Endothelial cell of umbilical vein (primary cell): ENCODE measurements around the gene ASMTL. TPM values are rescaled to one million over a fixed set of nuclear protein-coding genes. Genes with fewer than 3 reads are reported as not detected.

ENCODE experiments used
- Bru-seq: library from RNA; stranded (reverse); fragments of 400-500 nt; gene quantifications from one replicate; lab custom pipeline; 2021; lab: Mats Ljungman, UMichigan
- BruChase-seq, 2 experiments: library from RNA; stranded (reverse); fragments of 400-500 nt; gene quantifications; one replicate each; lab custom pipeline; 2021; lab: Mats Ljungman, UMichigan
- BruUV-seq: library from RNA; stranded (reverse); fragments of 400-500 nt; replicated peaks from 2 replicates; lab custom pipeline; 2021; lab: Mats Ljungman, UMichigan
- CTCF ChIA-PET: fragments of 300-600, 350-600 bp; sonication (Branson Sonifier 250); formaldehyde crosslinking; loops from one replicate; lab custom pipeline; 2021; ENCODE audit warnings: antibody characterized with exemption, inconsistent platforms; lab: Charles Lee
- POLR2A ChIA-PET: fragments of 300-600, 350-600 bp; sonication (Branson Sonifier 250); formaldehyde crosslinking; loops from one replicate; lab custom pipeline; 2021; ENCODE audit warnings: antibody characterized with exemption, inconsistent platforms; lab: Charles Lee
- DNase-seq: peaks from one replicate; pipeline ENCODE4 v3.0.0-alpha.2; 2011; ENCODE audit warnings: low read depth, low spot score
- FAIRE-seq: peaks from 2 replicates; lab custom pipeline; 2011; peaks lifted over from hg19 to GRCh38; lab: Jason Lieb, UNC
- H2AFZ ChIP-seq: 2 replicates; pipeline ENCODE4 v1.6.0; 2012; ENCODE audit warnings: low read depth, low read length, control low read depth, inconsistent platforms
- H3K27ac ChIP-seq: 2 replicates; pipeline ENCODE4 v1.5.1; 2011; ENCODE audit warnings: low read depth, mild to moderate bottlenecking, control low read depth, low read length, moderate library complexity; ENCODE audit not compliant: insufficient read depth
- H3K27me3 ChIP-seq, 2 experiments: 2 replicates each; pipeline versions ENCODE4 v1.6.0 to v1.6.1; 2011; ENCODE audit warnings: low read length in 2 of 2, mixed read lengths in 1 of 2; ENCODE audit not compliant: control insufficient read depth in 2 of 2, insufficient read depth in 2 of 2
- H3K36me3 ChIP-seq, 2 experiments: 2 replicates in 1 of 2; 3 replicates in 1 of 2; pipeline ENCODE4 v1.5.1; 2011; ENCODE audit warnings: low read length in 2 of 2, mild to moderate bottlenecking in 1 of 2, moderate library complexity in 1 of 2; ENCODE audit not compliant: control insufficient read depth in 2 of 2, insufficient read depth in 2 of 2; ENCODE audit errors: extremely low read depth in 1 of 2
- H3K4me1 ChIP-seq: 3 replicates; pipeline ENCODE4 v1.5.1; 2011; ENCODE audit warnings: mild to moderate bottlenecking, low read length; ENCODE audit not compliant: control insufficient read depth, insufficient read depth; ENCODE audit errors: extremely low read depth
- H3K4me2 ChIP-seq: 2 replicates; pipeline ENCODE4 v1.6.1; 2011; ENCODE audit warnings: low read length, control low read depth, mixed read lengths; ENCODE audit not compliant: insufficient read depth
- H3K4me3 ChIP-seq, 3 experiments: fragments of 200-600 bp in 1 of 3; sonication (generic), shearing (Covaris generic) in 1 of 3; replicated peaks in 1 of 3; 2 replicates each; pipeline ENCODE4 v1.5.1; 2011 to 2016; ENCODE audit warnings: control low read depth in 3 of 3, low read length in 3 of 3, mild to moderate bottlenecking in 2 of 3, inconsistent platforms in 1 of 3, low read depth in 1 of 3, moderate library complexity in 1 of 3; ENCODE audit not compliant: insufficient read depth in 1 of 3
- H3K79me2 ChIP-seq: 2 replicates; pipeline ENCODE4 v1.6.0; 2012; ENCODE audit warnings: low read length, inconsistent platforms; ENCODE audit not compliant: control insufficient read depth, insufficient read depth
- H3K9ac ChIP-seq: replicated peaks from 2 replicates; pipeline ENCODE3; 2011; ENCODE audit warnings: low read length, control low read depth; ENCODE audit not compliant: insufficient read depth; ENCODE audit errors: extremely low read depth
- H3K9me1 ChIP-seq: replicated peaks from 3 replicates; pipeline ENCODE4 v1.6.0; 2011; ENCODE audit warnings: mild to moderate bottlenecking, low read length; ENCODE audit not compliant: control insufficient read depth, insufficient read depth; ENCODE audit errors: extremely low read depth
- H3K9me3 ChIP-seq: replicated peaks from 2 replicates; pipeline ENCODE4 v1.5.1; 2012; ENCODE audit warnings: low read length, inconsistent platforms; ENCODE audit not compliant: control insufficient read depth, insufficient read depth
- H4K20me1 ChIP-seq: replicated peaks from 2 replicates; pipeline ENCODE3; 2011; ENCODE audit warnings: mild to moderate bottlenecking, low read length; ENCODE audit not compliant: control insufficient read depth, insufficient read depth; ENCODE audit errors: extremely low read depth
- CTCF ChIP-seq, 2 donors: IDR thresholded peaks; 1 replicate in 1 of 2; 2 replicates in 1 of 2; pipeline ENCODE4 v1.5.1; 2011; ENCODE audit warnings: low read length in 2 of 2, mild to moderate bottlenecking in 2 of 2, moderate library complexity in 2 of 2, control low read depth in 1 of 2, inconsistent platforms in 1 of 2, low read depth in 1 of 2; ENCODE audit not compliant: insufficient read depth in 1 of 2; ENCODE audit errors: extremely low read depth in 1 of 2
- EZH2 ChIP-seq: IDR thresholded peaks from 2 replicates; pipeline ENCODE4 v1.6.1; 2012; ENCODE audit warnings: borderline replicate concordance, low read depth, mild to moderate bottlenecking, moderate library complexity, low read length, inconsistent platforms; ENCODE audit not compliant: severe bottlenecking
- FOS ChIP-seq: IDR thresholded peaks from 2 replicates; pipeline ENCODE4 v1.6.1; 2011; ENCODE audit warnings: mild to moderate bottlenecking, low read length, moderate library complexity, borderline replicate concordance; ENCODE audit not compliant: insufficient read depth
- GATA2 ChIP-seq: IDR thresholded peaks from 2 replicates; pipeline ENCODE4 v1.7.0; 2011; ENCODE audit warnings: low read depth, mild to moderate bottlenecking, moderate library complexity, mixed read lengths, low read length; ENCODE audit not compliant: insufficient read length, insufficient read depth
- JUN ChIP-seq: IDR thresholded peaks from 2 replicates; pipeline ENCODE4 v1.6.1; 2011; ENCODE audit warnings: borderline replicate concordance, low read depth; ENCODE audit not compliant: insufficient read length, insufficient read depth
- MYC ChIP-seq: IDR thresholded peaks from one replicate; pipeline ENCODE4 v1.6.1; 2011; ENCODE audit warnings: mild to moderate bottlenecking, low read depth, low read length
- POLR2A ChIP-seq: IDR thresholded peaks from 2 replicates; pipeline ENCODE4 v1.6.1; 2012; ENCODE audit warnings: low read depth, mild to moderate bottlenecking, control low read depth, low read length
- POLR2AphosphoS5 ChIP-seq: IDR thresholded peaks from 2 replicates; pipeline ENCODE4 v1.6.1; 2012; ENCODE audit warnings: low read depth, mild to moderate bottlenecking, control low read depth, low read length, moderate library complexity; ENCODE audit not compliant: insufficient read depth
- dilution Hi-C: fragments of 300-500 bp; cut with MboI; formaldehyde crosslinking; loops from one replicate; pipeline ENCODE4 v1.15.0; 2019; ENCODE audit warnings: low sequenced_read_pairs; ENCODE audit not compliant: extremely low pct_ligation_motif_present
- intact Hi-C: fragments of 100-400 bp; cut with micrococcal nuclease; formaldehyde crosslinking; loops from one replicate; pipeline ENCODE4 v1.10.0; 2022
- long read RNA-seq: library from polyadenylated mRNA; stranded (forward); transcript quantifications from one replicate; pipeline ENCODE4 v2.0.0, GENCODE V29; 2021
- polyA minus RNA-seq, 3 experiments: library from RNA; depleted of rRNA, polyadenylated mRNA; stranded (reverse); fragments of >200 nt; gene quantifications; 1 replicate in 1 of 3; 2 replicates in 2 of 3; pipeline ENCODE4 v1.2.3, GENCODE V29; 2011
- polyA plus RNA-seq, 4 experiments: library from polyadenylated mRNA; depleted of rRNA in 3 of 4; stranded (reverse) in 3 of 4; unstranded in 1 of 4; fragments of >200 nt; gene quantifications; 2 replicates each; pipeline versions ENCODE4 v1.2.1 to v1.2.3, GENCODE V29; 2011 to 2012; ENCODE audit warnings: missing spikeins in 1 of 4
- total RNA-seq: library from RNA; stranded (reverse); gene quantifications from 2 replicates; pipeline ENCODE4 v1.2.3, GENCODE V29; 2021
- TF ChIP-seq, protein P1 (sequence below): IDR thresholded peaks from 2 replicates; pipeline ENCODE4 v1.6.1; 2011; ENCODE audit not compliant: insufficient read depth, insufficient read length

The ASMTL gene, protein sequence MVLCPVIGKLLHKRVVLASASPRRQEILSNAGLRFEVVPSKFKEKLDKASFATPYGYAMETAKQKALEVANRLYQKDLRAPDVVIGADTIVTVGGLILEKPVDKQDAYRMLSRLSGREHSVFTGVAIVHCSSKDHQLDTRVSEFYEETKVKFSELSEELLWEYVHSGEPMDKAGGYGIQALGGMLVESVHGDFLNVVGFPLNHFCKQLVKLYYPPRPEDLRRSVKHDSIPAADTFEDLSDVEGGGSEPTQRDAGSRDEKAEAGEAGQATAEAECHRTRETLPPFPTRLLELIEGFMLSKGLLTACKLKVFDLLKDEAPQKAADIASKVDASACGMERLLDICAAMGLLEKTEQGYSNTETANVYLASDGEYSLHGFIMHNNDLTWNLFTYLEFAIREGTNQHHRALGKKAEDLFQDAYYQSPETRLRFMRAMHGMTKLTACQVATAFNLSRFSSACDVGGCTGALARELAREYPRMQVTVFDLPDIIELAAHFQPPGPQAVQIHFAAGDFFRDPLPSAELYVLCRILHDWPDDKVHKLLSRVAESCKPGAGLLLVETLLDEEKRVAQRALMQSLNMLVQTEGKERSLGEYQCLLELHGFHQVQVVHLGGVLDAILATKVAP
- total RNA-seq (27.1 and 28.8 TPM in 2 replicates), polyA plus RNA-seq (29.9 and 33.1 TPM in 2 replicates), polyA minus RNA-seq (21.4 and 21.7 TPM in 2 replicates), Bru-seq, nascent RNA (percentile 47 among the genes with signal in this experiment), BruChase-seq, experiment 1, labeled RNA remaining after a 6-hour chase (percentile 53 among the genes with signal in this experiment), BruChase-seq, experiment 2, labeled RNA remaining after a 2-hour chase (percentile 58 among the genes with signal in this experiment)
- 22.0 and 27.0 TPM in 2 replicates for polyA plus RNA-seq (2011; cell fraction: cytosol; rRNA removed)
- polyA plus RNA-seq (2011; cell fraction: nucleus; rRNA removed): 22.1 and 24.7 TPM in 2 replicates
- 30.0 and 47.7 TPM in 2 replicates for polyA plus RNA-seq (2012)
- polyA minus RNA-seq (2011; cell fraction: cytosol; rRNA and poly(A)+ RNA removed): 9.5 TPM
- 9.8 and 14.1 TPM in 2 replicates for polyA minus RNA-seq (2011; cell fraction: nucleus; rRNA and poly(A)+ RNA removed)
- long read RNA-seq, transcript ASMTL-201 (13 exons, 2,027 nt): major isoform, 57 of 150 reads
- long read RNA-seq, partial matches to known transcripts: 22 of 150 reads
- long read RNA-seq, other reads (novel, unspliced or antisense): 67 of 150 reads

DNA sequence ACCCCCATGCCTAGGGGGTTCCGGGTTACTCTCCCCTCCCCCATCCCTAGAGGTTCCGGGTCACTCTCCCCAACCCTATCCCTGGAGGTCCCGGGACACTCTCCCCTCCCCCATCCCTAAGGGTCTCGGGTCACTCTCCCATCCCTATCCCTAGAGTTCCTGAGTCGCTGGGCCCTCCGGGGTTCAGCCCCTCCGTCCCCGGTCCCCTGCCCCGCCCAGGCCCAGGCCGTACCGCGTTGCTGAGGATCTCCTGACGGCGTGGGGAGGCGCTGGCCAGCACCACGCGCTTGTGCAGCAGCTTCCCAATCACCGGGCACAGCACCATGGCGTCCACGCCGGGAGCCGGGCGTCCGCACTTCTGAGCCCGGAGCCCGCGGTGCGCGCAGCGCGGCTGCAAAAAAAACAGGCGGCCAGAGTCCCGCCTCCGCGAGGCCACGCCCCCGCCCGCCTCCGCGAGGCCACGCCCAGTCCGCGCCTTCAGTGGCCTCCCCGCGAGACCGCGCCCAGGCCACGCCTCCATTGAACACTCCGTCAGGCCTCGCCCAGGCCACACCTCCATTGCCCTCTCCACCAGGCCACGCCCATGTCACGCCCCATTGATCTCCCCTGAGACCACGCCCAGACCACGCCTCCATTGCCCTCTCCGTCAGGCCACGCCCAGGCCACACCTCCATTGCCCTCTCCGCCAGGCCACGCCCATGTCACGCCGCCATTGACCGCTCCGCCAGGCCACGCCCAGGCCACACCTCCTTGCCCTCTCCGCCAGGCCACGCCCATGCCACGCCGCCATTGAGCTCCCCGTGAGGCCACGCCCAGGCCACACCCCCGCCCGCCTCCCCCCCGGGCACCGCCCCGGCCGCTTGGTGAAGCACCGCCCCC is at the start of gene ASMTL:
ASMTL (minus strand) TSS at position 394 of the 879 bp plus-strand sequence; CDS start at position 325, 69 bp downstream.
- intact Hi-C loops: loop anchor here (1.0 to 10.0 kb wide), 7 partner anchors 60 to 1239 kb away; partner anchors contain the start of genes AKAP17A, CD99 and SLC25A6
- peak within 1 kb of the TSS; percentile 52 for H3K4me2 ChIP-seq
- DNase-seq (peak; percentile 99), FAIRE-seq (peak; percentile 99)
- peak within 1 kb of the TSS; percentile 4 for H3K27ac ChIP-seq
- BruUV-seq: no TSS peak
- peaks cover 30% of the 10 kb centered on the region for H3K79me2 ChIP-seq
- CTCF ChIA-PET: no interaction called here
- H2AFZ ChIP-seq: peak within 1 kb of the TSS; percentile 92
- peak within 1 kb of the TSS; percentile 51 to 98 (median 72) for H3K4me3 ChIP-seq
- no peaks in the 10 kb centered on the region for H3K36me3 ChIP-seq
- dilution Hi-C loops: no loop called here
- POLR2A ChIA-PET: no interaction called here
- H3K4me1 ChIP-seq: peaks cover 2% of the 10 kb centered on the region
- H4K20me1 ChIP-seq: no peaks in the 10 kb centered on the region
- H3K9me3 ChIP-seq: no peaks in the 10 kb centered on the region
- TF ChIP-seq JUN: no peak
- TF ChIP-seq FOS: no peak
- peak; percentile 87 for TF ChIP-seq POLR2AphosphoS5
- TF ChIP-seq EZH2: no peak
- no peak for TF ChIP-seq GATA2
- TF ChIP-seq, protein P1, sequence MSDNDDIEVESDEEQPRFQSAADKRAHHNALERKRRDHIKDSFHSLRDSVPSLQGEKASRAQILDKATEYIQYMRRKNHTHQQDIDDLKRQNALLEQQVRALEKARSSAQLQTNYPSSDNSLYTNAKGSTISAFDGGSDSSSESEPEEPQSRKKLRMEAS: peak; percentile 51
- TF ChIP-seq MYC: no peak
- TF ChIP-seq CTCF (IDR thresholded peaks at IDR 0.05; ENCODE audit: extremely low read depth in 1 of 2, insufficient read depth in 1 of 2, low read depth in 1 of 2, low read length in 2 of 2): no peak
- TF ChIP-seq POLR2A: peak; percentile 90
- peak within 1 kb of the TSS; percentile 58 for H3K9ac ChIP-seq
- H3K9me1 ChIP-seq: no peaks in the 10 kb centered on the region
- no peaks in the 10 kb centered on the region for H3K27me3 ChIP-seq
